NCI-H1930 (cell line): ENCODE data around the gene MGRN1.

ENCODE experiments used
- DNase-seq, 2 experiments: peaks; one replicate each; lab custom pipeline; 2025; lab: John Stamatoyannopoulos, UW

Gene MGRN1

GRCh38 chr16:4675864-4676786, 51.5 kb downstream of the MGRN1 start:
- no peak for DNase-seq

- DNase-seq = no peak
Observed at GRCh38 chr16:4676831-4677230, 52.2 kb downstream of the MGRN1 start.

GRCh38 chr16:4677390-4677789, 52.8 kb downstream of the MGRN1 start:
- no peak for DNase-seq

- DNase-seq = no peak
Observed at GRCh38 chr16:4677994-4678393, 53.4 kb downstream of the MGRN1 start.

GRCh38 chr16:4678596-4678995, 54.0 kb downstream of the MGRN1 start:
- no peak for DNase-seq

- DNase-seq = no peak
Observed at GRCh38 chr16:4679156-4679849, 54.7 kb downstream of the MGRN1 start.

- no peak for DNase-seq
Observed at GRCh38 chr16:4679850-4680636, 55.4 kb downstream of the MGRN1 start.

GRCh38 chr16:4680673-4681470, 56.2 kb downstream of the MGRN1 start:
- no peak for DNase-seq

GRCh38 chr16:4681471-4682083, 57.0 kb downstream of the MGRN1 start:
- DNase-seq = no peak

GRCh38 chr16:4682084-4682591, 57.5 kb downstream of the MGRN1 start:
- no peak for DNase-seq

GRCh38 chr16:4682616-4683254, 58.1 kb downstream of the MGRN1 start:
- no peak for DNase-seq

- no peak for DNase-seq
Observed at GRCh38 chr16:4683255-4684057, 58.8 kb downstream of the MGRN1 start.

GRCh38 chr16:4684058-4684715, 59.6 kb downstream of the MGRN1 start:
- DNase-seq = no peak

GRCh38 chr16:4684763-4685162, 60.1 kb downstream of the MGRN1 start:
- DNase-seq = no peak

GRCh38 chr16:4685292-4685691, 60.7 kb downstream of the MGRN1 start:
- no peak for DNase-seq

GRCh38 chr16:4685776-4686496, 61.3 kb downstream of the MGRN1 start:
- DNase-seq = no peak

- DNase-seq = no peak
Observed at GRCh38 chr16:4686497-4687210, 62.0 kb downstream of the MGRN1 start.

GRCh38 chr16:4687416-4687815, 62.8 kb downstream of the MGRN1 start:
- DNase-seq = no peak
